ENCODE data around the gene PTPA.

- no peak for TF ChIP-seq CTCF (IDR thresholded peaks at IDR 0.05; ENCODE audit: insufficient read depth, low read length, poor library complexity, severe bottlenecking)
- no peak for TF ChIP-seq EZH2phosphoT487 (conservative IDR thresholded peaks at IDR 0.05; ENCODE audit: low read length)
These were observed 29.3 kb downstream of the PTPA start for GRCh38 chr9:129140397-129141065.

All from SU-DHL-6 (cell line).